ENCODE measurements around the gene LAT. TPM values are rescaled to one million over a fixed set of nuclear protein-coding genes. Genes with fewer than 3 reads are reported as not detected.
A peak's percentile ranks its signal among the peaks of the same experiment; 100 is the strongest.
"Not testable (repeated sequence)": the region's sequence is repeated elsewhere in the genome, so short reads cannot be mapped to it uniquely, and the experiment has no call there.

The LAT gene
- total RNA-seq, 1 donor from 2014 or later: 3.3 TPM

DNA sequence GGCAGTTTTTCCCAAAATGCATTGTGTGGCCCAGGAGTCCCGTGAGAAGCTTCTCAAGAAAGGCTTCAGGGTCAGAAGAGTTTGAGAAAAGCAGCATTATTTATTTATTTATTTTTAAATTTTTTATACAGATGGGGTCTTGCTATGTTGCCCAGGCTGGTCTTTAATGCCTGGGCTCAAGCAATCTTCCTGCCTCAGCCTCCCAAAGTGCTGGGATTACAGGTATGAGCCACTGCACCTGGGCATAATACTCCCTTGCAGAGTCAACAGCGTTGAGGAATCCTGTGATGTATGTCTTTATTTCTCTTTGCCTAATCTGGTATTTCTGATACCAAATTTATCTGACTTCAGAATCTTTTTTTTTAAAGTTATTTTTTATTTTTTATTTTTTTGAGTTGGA is 15.2 kb downstream of the LAT start:
- H3K4me3 ChIP-seq (ENCODE audit: insufficient read depth, low read depth, low read length): no peak overlapping the region
- no peak overlapping the region for H2AFZ ChIP-seq (ENCODE audit: low read depth, low read length)
- Mint-ChIP-seq H3K27me3 (ENCODE audit: low read depth, unreplicated experiment) (peaks cover 29% of the 10 kb centered on the region), H3K36me3 (ENCODE audit: low read depth, unreplicated experiment) (peaks cover 2% of the 10 kb centered on the region), H3K27ac (ENCODE audit: unreplicated experiment) (no peak overlapping the region), H3K9me3 (ENCODE audit: unreplicated experiment) (peaks cover 6% of the 10 kb centered on the region), H3K4me3 (ENCODE audit: unreplicated experiment) (no peak overlapping the region), H3K4me1 (ENCODE audit: low read depth, unreplicated experiment) (no peaks in the 10 kb centered on the region)
- no peaks in the 10 kb centered on the region for H3K9me3 ChIP-seq (ENCODE audit: insufficient read depth, low read depth, low read length)
- H3K4me2 ChIP-seq (ENCODE audit: low read length): no peak overlapping the region
- no peak for DNase-seq (ENCODE audit: low read depth)
- H3K36me3 ChIP-seq (ENCODE audit: insufficient read depth, low read length): no peaks in the 10 kb centered on the region
- no peak for FAIRE-seq
- H3K27ac ChIP-seq (ENCODE audit: low read depth, low read length): no peak overlapping the region
- no peak overlapping the region for H3K9ac ChIP-seq (ENCODE audit: low read length)
- TF ChIP-seq CTCF (IDR thresholded peaks at IDR 0.05; ENCODE audit: insufficient read depth, low read depth, low read length) (no peak), EZH2 (IDR thresholded peaks at IDR 0.05; ENCODE audit: insufficient read depth, low read length) (no peak)
- no peaks in the 10 kb centered on the region for H4K20me1 ChIP-seq (ENCODE audit: insufficient read depth, low read length)
- no peaks in the 10 kb centered on the region for H3K4me1 ChIP-seq (ENCODE audit: insufficient read depth, low read length)
- no peaks in the 10 kb centered on the region for H3K79me2 ChIP-seq (ENCODE audit: insufficient read depth, low read length)
- peaks cover 7% of the 10 kb centered on the region for H3K27me3 ChIP-seq (ENCODE audit: insufficient read depth, low read length)

GRCh38 chr16:29004496-29005139 is 19.8 kb downstream of the LAT start:
- not testable (repeated sequence) for H3K4me1 Mint-ChIP-seq (ENCODE audit: low read depth, unreplicated experiment)

DNA sequence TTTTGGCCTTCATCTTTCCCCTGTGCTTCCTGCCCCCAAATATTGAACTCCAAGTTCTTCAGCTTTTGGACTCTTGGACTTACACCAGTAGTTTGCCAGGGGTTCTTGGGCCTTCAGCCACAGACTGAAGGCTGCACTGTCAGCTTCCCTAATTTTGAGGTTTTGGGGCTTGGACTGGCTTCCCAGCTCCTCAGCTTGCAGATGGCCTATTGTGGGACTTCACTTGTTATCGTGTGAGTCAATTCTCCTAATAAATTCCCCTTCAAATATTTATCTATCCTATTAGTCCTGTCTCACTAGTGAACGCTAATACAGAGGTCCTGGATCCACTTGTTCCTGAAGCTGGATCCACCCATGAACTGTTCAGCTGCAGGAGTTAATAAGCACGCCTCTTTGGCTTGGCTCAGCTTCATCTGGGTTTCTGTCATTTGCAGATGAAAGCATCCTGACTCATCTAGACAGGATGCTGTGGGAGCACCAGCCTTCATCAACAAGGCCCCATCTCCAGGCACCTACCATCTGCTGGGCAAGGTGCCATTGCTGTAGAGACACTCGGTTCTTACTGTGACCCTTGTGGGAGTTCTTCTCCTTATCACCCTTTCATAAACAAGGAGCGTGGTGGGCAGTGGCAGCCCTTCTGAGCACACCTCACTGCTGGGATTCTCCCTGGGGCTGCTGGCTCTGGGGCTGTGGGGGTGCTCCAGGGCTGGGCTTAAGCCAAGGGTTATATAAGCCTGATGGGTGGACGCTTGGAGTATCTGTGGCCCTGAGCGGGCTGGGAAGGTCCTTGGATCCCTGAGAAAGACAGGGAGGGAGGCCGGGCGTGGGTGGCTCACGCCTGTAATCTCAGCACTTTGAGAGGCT is 23.1 kb downstream of the LAT start:
- Mint-ChIP-seq H3K4me1 (ENCODE audit: low read depth, unreplicated experiment) (no peaks in the 10 kb centered on the region), H3K27ac (ENCODE audit: unreplicated experiment) (peak overlapping the region; percentile 78), H3K9me3 (ENCODE audit: unreplicated experiment) (peaks cover 6% of the 10 kb centered on the region), H3K4me3 (ENCODE audit: unreplicated experiment) (no peak overlapping the region), H3K27me3 (ENCODE audit: low read depth, unreplicated experiment) (peaks cover 24% of the 10 kb centered on the region), H3K36me3 (ENCODE audit: low read depth, unreplicated experiment) (no peaks in the 10 kb centered on the region)
- TF ChIP-seq CTCF (IDR thresholded peaks at IDR 0.05; ENCODE audit: insufficient read depth, low read depth, low read length) (no peak), EZH2 (IDR thresholded peaks at IDR 0.05; ENCODE audit: insufficient read depth, low read length) (no peak)
- FAIRE-seq: peak; percentile 23
- H3K4me2 ChIP-seq (ENCODE audit: low read length): no peak overlapping the region
- peak; percentile 81 for DNase-seq (ENCODE audit: low read depth)
- no peaks in the 10 kb centered on the region for H3K36me3 ChIP-seq (ENCODE audit: insufficient read depth, low read length)
- peaks cover 4% of the 10 kb centered on the region for H3K4me1 ChIP-seq (ENCODE audit: insufficient read depth, low read length)
- H3K27ac ChIP-seq (ENCODE audit: low read depth, low read length): no peak overlapping the region
- no peak overlapping the region for H2AFZ ChIP-seq (ENCODE audit: low read depth, low read length)
- H3K27me3 ChIP-seq (ENCODE audit: insufficient read depth, low read length): no peaks in the 10 kb centered on the region
- H3K79me2 ChIP-seq (ENCODE audit: insufficient read depth, low read length): no peaks in the 10 kb centered on the region
- no peak overlapping the region for H3K4me3 ChIP-seq (ENCODE audit: insufficient read depth, low read depth, low read length)
- no peaks in the 10 kb centered on the region for H4K20me1 ChIP-seq (ENCODE audit: insufficient read depth, low read length)
- H3K9ac ChIP-seq (ENCODE audit: low read length): no peak overlapping the region
- no peaks in the 10 kb centered on the region for H3K9me3 ChIP-seq (ENCODE audit: insufficient read depth, low read depth, low read length)

More at GRCh38 chr16:29004496-29005139, 19.8 kb downstream of the LAT start:
- not testable (repeated sequence) for H3K9me3 ChIP-seq (ENCODE audit: insufficient read depth, low read depth, low read length); H3K36me3 Mint-ChIP-seq (ENCODE audit: low read depth, unreplicated experiment); H3K4me3 ChIP-seq (ENCODE audit: insufficient read depth, low read depth, low read length); H3K27ac Mint-ChIP-seq (ENCODE audit: unreplicated experiment); H3K9me3 Mint-ChIP-seq (ENCODE audit: unreplicated experiment); FAIRE-seq; H3K9ac ChIP-seq (ENCODE audit: low read length); H3K27me3 ChIP-seq (ENCODE audit: insufficient read depth, low read length); H2AFZ ChIP-seq (ENCODE audit: low read depth, low read length); H3K4me3 Mint-ChIP-seq (ENCODE audit: unreplicated experiment); H3K36me3 ChIP-seq (ENCODE audit: insufficient read depth, low read length); H4K20me1 ChIP-seq (ENCODE audit: insufficient read depth, low read length); H3K4me1 ChIP-seq (ENCODE audit: insufficient read depth, low read length); H3K27ac ChIP-seq (ENCODE audit: low read depth, low read length); H3K4me2 ChIP-seq (ENCODE audit: low read length); H3K79me2 ChIP-seq (ENCODE audit: insufficient read depth, low read length); DNase-seq (ENCODE audit: low read depth)
- H3K27me3 Mint-ChIP-seq (ENCODE audit: low read depth, unreplicated experiment): peaks cover 28% of the 10 kb centered on the region
